SK-N-SH (cell line): ENCODE results near the gene MBNL1. TPM values are rescaled to one million over a fixed set of nuclear protein-coding genes. Genes with fewer than 3 reads are reported as not detected.

Experiments used
- CTCF ChIA-PET: fragments of 300-600, 350-600 bp; formaldehyde crosslinking; extraction: SDS; loops from one replicate; lab custom pipeline; 2021; lab: Yijun Ruan, JAX
- POLR2A ChIA-PET: fragments of 350-600 bp; sonication (Branson Sonifier 250); formaldehyde crosslinking; extraction: SDS; loops from one replicate; lab custom pipeline; 2020; ENCODE audit warnings: antibody characterized with exemption, inconsistent platforms; lab: Yijun Ruan, JAX
- DNase-seq: peaks from one replicate; pipeline ENCODE4 v3.0.0; 2012
- H2AFZ ChIP-seq: fragments of 200-600 bp; sonication (generic); 2 replicates; pipeline ENCODE4 v1.8.1; 2016; ENCODE audit warnings: antibody characterized with exemption, mild to moderate bottlenecking, low read depth
- H3F3A ChIP-seq: fragments of 200-600 bp; sonication (generic); replicated peaks from 2 replicates; pipeline ENCODE3; 2016; ENCODE audit warnings: antibody characterized with exemption, mild to moderate bottlenecking; ENCODE audit not compliant: insufficient read depth
- H3K27ac ChIP-seq, 2 experiments: fragments of 200-500 bp in 1 of 2; fragments of 200-600 bp in 1 of 2; sonication (Bioruptor generic) in 1 of 2; sonication (generic), shearing (Covaris generic) in 1 of 2; 2 replicates each; pipeline versions ENCODE4 v1.5.1 to v1.6.1; 2014 to 2016; ENCODE audit warnings: low read depth in 2 of 2, inconsistent platforms in 1 of 2, low read length in 1 of 2, mild to moderate bottlenecking in 1 of 2, mixed read lengths in 1 of 2
- H3K27me3 ChIP-seq: fragments of 200-600 bp; sonication (generic), shearing (Covaris generic); 2 replicates; pipeline ENCODE4 v1.6.1; 2016; ENCODE audit warnings: mixed run types; ENCODE audit not compliant: insufficient read depth
- H3K36me3 ChIP-seq, 2 experiments: fragments of 200-500 bp in 1 of 2; fragments of 200-600 bp in 1 of 2; sonication (Bioruptor generic) in 1 of 2; sonication (generic) in 1 of 2; replicated peaks in 1 of 2; 2 replicates each; pipeline versions ENCODE3 to v1.5.1; 2014 to 2016; ENCODE audit warnings: low read length in 1 of 2, mild to moderate bottlenecking in 1 of 2; ENCODE audit not compliant: insufficient read depth in 2 of 2, control insufficient read depth in 1 of 2
- H3K4me1 ChIP-seq, 2 experiments: fragments of 200-500 bp in 1 of 2; fragments of 200-600 bp in 1 of 2; sonication (Bioruptor generic) in 1 of 2; sonication (generic), shearing (Covaris generic) in 1 of 2; 2 replicates each; pipeline versions ENCODE4 v1.5.1 to v1.6.1; 2014 to 2016; ENCODE audit warnings: low read depth in 1 of 2, low read length in 1 of 2, mixed run types in 1 of 2; ENCODE audit not compliant: insufficient read depth in 2 of 2, control insufficient read depth in 1 of 2
- H3K4me2 ChIP-seq: fragments of 200-600 bp; sonication (generic), shearing (Covaris generic); 2 replicates; pipeline ENCODE4 v1.6.1; 2017; ENCODE audit warnings: mixed run types
- H3K4me3 ChIP-seq, 2 experiments: fragments of 200-500 bp in 1 of 2; fragments of 200-600 bp in 1 of 2; sonication (Bioruptor generic) in 1 of 2; sonication (generic), shearing (Covaris generic) in 1 of 2; 2 replicates each; pipeline versions ENCODE4 v1.5.1 to v1.8.1; 2014 to 2016; ENCODE audit warnings: low read depth in 2 of 2, inconsistent platforms in 1 of 2, low read length in 1 of 2, mild to moderate bottlenecking in 1 of 2, mixed read lengths in 1 of 2, moderate library complexity in 1 of 2
- H3K79me2 ChIP-seq: fragments of 200-600 bp; sonication (generic); 2 replicates; pipeline ENCODE4 v1.8.1; 2017; ENCODE audit warnings: mild to moderate bottlenecking; ENCODE audit not compliant: insufficient read depth
- H3K9ac ChIP-seq: fragments of 200-600 bp; sonication (generic); 2 replicates; pipeline ENCODE4 v1.6.1; 2017; ENCODE audit warnings: mixed run types
- H3K9me2 ChIP-seq: fragments of 200-600 bp; sonication (generic); 2 replicates; pipeline ENCODE4 v1.6.1; 2017; ENCODE audit warnings: mixed run types
- H3K9me3 ChIP-seq: fragments of 200-600 bp; sonication (generic); 2 replicates; pipeline ENCODE4 v1.6.1; 2017; ENCODE audit warnings: mixed run types, mild to moderate bottlenecking, moderate library complexity
- H4K20me1 ChIP-seq: fragments of 200-600 bp; sonication (generic); 2 replicates; pipeline ENCODE4 v1.6.1; 2017; ENCODE audit warnings: mild to moderate bottlenecking, mixed run types; ENCODE audit not compliant: insufficient read depth
- ELF1 ChIP-seq: IDR thresholded peaks from 2 replicates; pipeline ENCODE4 v1.4.0; 2012
- EP300 ChIP-seq, 2 experiments: IDR thresholded peaks; 2 replicates each; pipeline versions ENCODE4 v1.4.0 to v1.6.1; 2012; ENCODE audit warnings: borderline replicate concordance in 1 of 2, low read depth in 1 of 2, low read length in 1 of 2
- FOXJ3 ChIP-seq: sonication (generic); formaldehyde crosslinking; IDR thresholded peaks from 2 replicates; pipeline ENCODE4 v1.5.1; 2020; ENCODE audit warnings: mild to moderate bottlenecking, missing genetic modification reagents
- FOXM1 ChIP-seq: IDR thresholded peaks from 2 replicates; pipeline ENCODE4 v1.4.0; 2012; ENCODE audit warnings: low read depth, mild to moderate bottlenecking
- MAX ChIP-seq: IDR thresholded peaks from 2 replicates; pipeline ENCODE4 v1.4.0; 2012; ENCODE audit warnings: low read depth
- MXI1 ChIP-seq: IDR thresholded peaks from 2 replicates; pipeline ENCODE4 v1.6.1; 2012; ENCODE audit warnings: mild to moderate bottlenecking, low read depth, low read length, improper control_type of control experiment
- NRF1 ChIP-seq: IDR thresholded peaks from 2 replicates; pipeline ENCODE4 v1.6.1; 2012; ENCODE audit warnings: low read depth, mild to moderate bottlenecking, low read length
- PBX3 ChIP-seq: IDR thresholded peaks from 2 replicates; pipeline ENCODE4; 2012
- POLR2AphosphoS5 ChIP-seq: IDR thresholded peaks from 2 replicates; pipeline ENCODE4 v1.6.1; 2012; ENCODE audit warnings: low read depth, low read length
- RFX5 ChIP-seq: IDR thresholded peaks from 2 replicates; pipeline ENCODE4 v1.6.1; 2012; ENCODE audit warnings: mild to moderate bottlenecking, improper control_type of control experiment, low read length
- RXRA ChIP-seq: IDR thresholded peaks from 2 replicates; pipeline ENCODE4 v1.4.0; 2012; ENCODE audit warnings: low read depth, mild to moderate bottlenecking, borderline replicate concordance
- SMC3 ChIP-seq: IDR thresholded peaks from 2 replicates; pipeline ENCODE4 v1.6.1; 2012; ENCODE audit warnings: low read depth, low read length, improper control_type of control experiment
- USF1 ChIP-seq: IDR thresholded peaks from 2 replicates; pipeline ENCODE4 v1.4.0; 2012; ENCODE audit warnings: low read depth, borderline replicate concordance
- ZBTB33 ChIP-seq: IDR thresholded peaks from 2 replicates; pipeline ENCODE4 v1.4.0; 2012; ENCODE audit warnings: low read depth, borderline replicate concordance
- WGBS: methylation state at CpG from one replicate; pipeline ENCODE4 v1.1.6; 2017; ENCODE audit warnings: low lambda C conversion rate; 5-methylcytosine and 5-hydroxymethylcytosine counted together
- polyA plus RNA-seq, 3 experiments: library from polyadenylated mRNA; depleted of rRNA; stranded (reverse); fragments of >200 nt; gene quantifications; 2 replicates each; pipeline ENCODE4 v1.2.3, GENCODE V29; 2012

MBNL1 gene
- polyA plus RNA-seq, 1 of the 3 experiments (the other 2 are of a cell fraction) = 44.3 TPM

- ChIA-PET CTCF (interaction anchor here (1.0 kb wide), 1 partner anchor 175 kb away, joined by 3 read pairs; no protein-coding TSS in a partner anchor), POLR2A (interaction anchor here (0.8 to 1.7 kb wide), 2 partner anchors 15 to 31 kb away, joined by 3 to 7 read pairs; no protein-coding TSS in a partner anchor)
- WGBS = 54% methylated on average over 10 of the region's 16 CpGs
- Histone ChIP-seq H3K36me3 (peaks cover 0 to 3% of the 10 kb centered on the region in 2 experiments), H3F3A (peaks cover 39% of the 10 kb centered on the region), H2AFZ (peak overlapping the region; percentile 47; the same call in 1 of the 2 replicates), H3K4me3 (peak overlapping the region; percentile 90 to 94), H3K79me2 (peaks cover 60% of the 10 kb centered on the region), H3K4me2 (peak overlapping the region; percentile 87), H4K20me1 (no peaks in the 10 kb centered on the region), H3K9me2 (no peaks in the 10 kb centered on the region), H3K4me1 (peaks cover 16 to 25% of the 10 kb centered on the region in 2 experiments; a peak in 3 of 4 replicates), H3K9ac (peak overlapping the region; percentile 96), H3K9me3 (no peaks in the 10 kb centered on the region), H3K27me3 (no peaks in the 10 kb centered on the region), H3K27ac (peak overlapping the region; percentile 96 to 98)
- no peak for DNase-seq
- no peak; a peak in 1 of 4 replicates for TF ChIP-seq EP300 (IDR thresholded peaks at IDR 0.05; ENCODE audit: borderline replicate concordance in 1 of 2, low read depth in 1 of 2, low read length in 1 of 2)
- no peak for TF ChIP-seq POLR2AphosphoS5
- TF ChIP-seq ZBTB33 = 0 out of 2 replicates have a peak, but pooled peaks have one; percentile 31
These were observed 736 bp upstream of the MBNL1 start for GRCh38 chr3:152267831-152268554.

GRCh38 chr3:152269056-152269830, 514 bp downstream of the MBNL1 start:
- H3K9ac ChIP-seq = peak overlapping the region; percentile 96
- POLR2A ChIA-PET = interaction anchor here (0.8 to 1.7 kb wide), 2 partner anchors 14 to 30 kb away, joined by 3 to 7 read pairs; no protein-coding TSS in a partner anchor
- TF ChIP-seq POLR2AphosphoS5 = peak; percentile 18
- TF ChIP-seq FOXM1 = peak; percentile 8; the same call in 1 of the 2 replicates
- TF ChIP-seq SMC3 = no peak
- TF ChIP-seq ZBTB33 = no peak
- peak; percentile 86 for TF ChIP-seq PBX3
- TF ChIP-seq EP300 (IDR thresholded peaks at IDR 0.05; ENCODE audit: borderline replicate concordance in 1 of 2, low read depth in 1 of 2, low read length in 1 of 2) = 0 out of 4 replicates have a peak, but pooled peaks of 1 of the 2 experiments have one; percentile 4
- TF ChIP-seq USF1 = no peak
- TF ChIP-seq MXI1 = peak; percentile 49; the same call in 1 of the 2 replicates
- no peak for TF ChIP-seq RFX5
- no peak for TF ChIP-seq MAX
- no peak for TF ChIP-seq FOXJ3 (CRISPR knock-in tag)
- TF ChIP-seq ELF1 = no peak; the same call in 1 of the 2 replicates
- TF ChIP-seq RXRA = no peak
- no peak for TF ChIP-seq NRF1

More at GRCh38 chr3:152269056-152269830, 514 bp downstream of the MBNL1 start:
- Histone ChIP-seq H3K27me3 (no peaks in the 10 kb centered on the region), H4K20me1 (no peaks in the 10 kb centered on the region), H2AFZ (peak overlapping the region; percentile 47; the same call in 1 of the 2 replicates), H3K9me2 (no peaks in the 10 kb centered on the region), H3K4me3 (peak overlapping the region; percentile 90 to 94), H3K27ac (peak overlapping the region; percentile 96 to 98), H3K4me2 (peak overlapping the region; percentile 87), H3K36me3 (peaks cover under 1 to 10% of the 10 kb centered on the region in 2 experiments), H3F3A (peaks cover 45% of the 10 kb centered on the region), H3K4me1 (peaks cover 16 to 30% of the 10 kb centered on the region in 2 experiments; a peak in 3 of 4 replicates), H3K79me2 (peaks cover 72% of the 10 kb centered on the region), H3K9me3 (no peaks in the 10 kb centered on the region)
- CTCF ChIA-PET = interaction anchor here (0.6 to 1.4 kb wide), 4 partner anchors 85 to 303 kb away, joined by 3 read pairs; no protein-coding TSS in a partner anchor
- peak; percentile 80 for DNase-seq
- WGBS = under 1% methylated on average over 43 of the region's 56 CpGs
